Activated T-helper 1 cell treated with anti-CD3 and anti-CD28 coated beads, Interleukin-12 subunit alpha, Interleukin-12 subunit beta, Interleukin-2, Interleukin-4 antibody, amounts not matched to agents 30 ng/mL and 10 ng/mL and 1 ng/mL, durations not matched to agents 14 hours and 24 hours and 36 hours (primary cell): Measurements from ENCODE around the gene ZC3H14. TPM values are rescaled to one million over a fixed set of nuclear protein-coding genes. Genes with fewer than 3 reads are reported as not detected.
A peak's percentile ranks its signal among the peaks of the same experiment; 100 is the strongest.

ENCODE experiments used
- DNase-seq: peaks from one replicate; pipeline ENCODE4 v3.0.0; 2021; ENCODE audit warnings: low spot score
- H3K27ac Mint-ChIP-seq: one replicate; pipeline ENCODE4 v1.8.0; 2021; ENCODE audit warnings: mild to moderate bottlenecking, mixed read lengths
- H3K27me3 Mint-ChIP-seq: one replicate; pipeline ENCODE4 v1.8.0; 2022; ENCODE audit warnings: mild to moderate bottlenecking, moderate library complexity, mixed read lengths; ENCODE audit not compliant: insufficient read depth
- H3K36me3 Mint-ChIP-seq: one replicate; pipeline ENCODE4 v1.8.0; 2021; ENCODE audit warnings: low read depth, mixed read lengths
- H3K4me1 Mint-ChIP-seq: one replicate; pipeline ENCODE4 v1.8.0; 2021; ENCODE audit warnings: low read depth, mixed read lengths
- H3K4me3 Mint-ChIP-seq: one replicate; pipeline ENCODE4 v1.8.0; 2021; ENCODE audit warnings: mild to moderate bottlenecking, moderate library complexity, mixed read lengths
- H3K9me3 Mint-ChIP-seq: one replicate; pipeline ENCODE4 v1.8.0; 2021; ENCODE audit warnings: mixed read lengths
- intact Hi-C: fragments of 100-400 bp; cut with micrococcal nuclease; formaldehyde crosslinking; loops from one replicate; pipeline ENCODE4 v1.15.1; 2024
- total RNA-seq: library from RNA; stranded (reverse); gene quantifications from 2 replicates; pipeline ENCODE4 v1.2.3, GENCODE V29; 2022

The ZC3H14 gene
- total RNA-seq, 1 donor from 2014 or later, result 61.0 TPM

GRCh38 chr14:88556581-88556980 lies 6.3 kb upstream of the ZC3H14 start:
- Mint-ChIP-seq H3K27ac (no peak overlapping the region), H3K27me3 (peaks cover 67% of the 10 kb centered on the region)

GRCh38 chr14:88559852-88560251 lies 3.0 kb upstream of the ZC3H14 start:
- H3K27ac Mint-ChIP-seq, result no peak overlapping the region
- intact Hi-C loops, result loop anchor here (5.0 to 10.0 kb wide), 2 partner anchors 553 to 615 kb away; partner anchors contain the start of gene GPR65
- no peak for DNase-seq
- no peak overlapping the region for H3K4me3 Mint-ChIP-seq
- peaks cover 44% of the 10 kb centered on the region for H3K4me1 Mint-ChIP-seq
- no peaks in the 10 kb centered on the region for H3K9me3 Mint-ChIP-seq
- H3K27me3 Mint-ChIP-seq, result peaks cover 51% of the 10 kb centered on the region
- peaks cover 10% of the 10 kb centered on the region for H3K36me3 Mint-ChIP-seq

More at GRCh38 chr14:88556581-88556980, 6.3 kb upstream of the ZC3H14 start:
- Mint-ChIP-seq H3K9me3 (no peaks in the 10 kb centered on the region), H3K4me3 (peak overlapping the region; percentile 4), H3K36me3 (peaks cover 2% of the 10 kb centered on the region), H3K4me1 (peaks cover 33% of the 10 kb centered on the region)
- intact Hi-C loops, result no loop called here
- DNase-seq, result no peak

- Mint-ChIP-seq H3K9me3 (no peaks in the 10 kb centered on the region), H3K4me1 (peaks cover 33% of the 10 kb centered on the region), H3K27ac (peak overlapping the region; percentile 91), H3K36me3 (peaks cover 16% of the 10 kb centered on the region), H3K27me3 (peaks cover 27% of the 10 kb centered on the region), H3K4me3 (peak overlapping the region; percentile 91)
- no peak for DNase-seq
- intact Hi-C loops, result loop anchor here (2.0 to 10.0 kb wide), 7 partner anchors 178 to 1392 kb away; partner anchors contain the start of genes EFCAB11, EML5, GALC and GPR65
Measured at GRCh38 chr14:88562532-88562830, 356 bp upstream of the ZC3H14 start.

- Mint-ChIP-seq H3K27me3 (peaks cover 21% of the 10 kb centered on the region), H3K4me3 (peak overlapping the region; percentile 91), H3K36me3 (peaks cover 27% of the 10 kb centered on the region), H3K9me3 (peaks cover 9% of the 10 kb centered on the region), H3K27ac (peak overlapping the region; percentile 84), H3K4me1 (peaks cover 27% of the 10 kb centered on the region)
- DNase-seq, result no peak
- intact Hi-C loops, result loop anchor here (1.0 to 10.0 kb wide), 10 partner anchors 9 to 1391 kb away; partner anchors contain the start of genes EFCAB11, EML5, GALC and GPR65
Measured at GRCh38 chr14:88563845-88564244, 1.0 kb downstream of the ZC3H14 start.

GRCh38 chr14:88565427-88565826 lies 2.6 kb downstream of the ZC3H14 start:
- intact Hi-C loops, result loop anchor here (10.0 kb wide), 1 partner anchor 621 kb away; no protein-coding TSS in a partner anchor
- no peak overlapping the region for H3K27ac Mint-ChIP-seq
- H3K4me1 Mint-ChIP-seq, result peaks cover 23% of the 10 kb centered on the region
- H3K9me3 Mint-ChIP-seq, result peaks cover 9% of the 10 kb centered on the region
- DNase-seq, result no peak
- H3K27me3 Mint-ChIP-seq, result peaks cover 14% of the 10 kb centered on the region
- no peak overlapping the region for H3K4me3 Mint-ChIP-seq
- H3K36me3 Mint-ChIP-seq, result peaks cover 41% of the 10 kb centered on the region

GRCh38 chr14:88568196-88568595 lies 5.4 kb downstream of the ZC3H14 start:
- Mint-ChIP-seq H3K27me3 (no peaks in the 10 kb centered on the region), H3K27ac (no peak overlapping the region), H3K4me3 (no peak overlapping the region), H3K9me3 (peaks cover 9% of the 10 kb centered on the region), H3K4me1 (peaks cover 14% of the 10 kb centered on the region), H3K36me3 (peaks cover 54% of the 10 kb centered on the region)
- intact Hi-C loops, result loop anchor here (10.0 kb wide), 1 partner anchor 623 kb away; no protein-coding TSS in a partner anchor
- DNase-seq, result no peak

- H3K9me3 Mint-ChIP-seq, result peaks cover 9% of the 10 kb centered on the region
- H3K27me3 Mint-ChIP-seq, result no peaks in the 10 kb centered on the region
- no peak for DNase-seq
- peaks cover 55% of the 10 kb centered on the region for H3K36me3 Mint-ChIP-seq
- H3K27ac Mint-ChIP-seq, result no peak overlapping the region
- no peaks in the 10 kb centered on the region for H3K4me1 Mint-ChIP-seq
- intact Hi-C loops, result no loop called here
- no peak overlapping the region for H3K4me3 Mint-ChIP-seq
Measured at GRCh38 chr14:88572117-88572516, 9.3 kb downstream of the ZC3H14 start.

GRCh38 chr14:88576222-88576621 lies 13.4 kb downstream of the ZC3H14 start:
- no peak for DNase-seq
- no peaks in the 10 kb centered on the region for H3K27me3 Mint-ChIP-seq
- H3K36me3 Mint-ChIP-seq, result peaks cover 49% of the 10 kb centered on the region
- no peaks in the 10 kb centered on the region for H3K4me1 Mint-ChIP-seq
- no peak overlapping the region for H3K4me3 Mint-ChIP-seq
- no peak overlapping the region for H3K27ac Mint-ChIP-seq
- H3K9me3 Mint-ChIP-seq, result no peaks in the 10 kb centered on the region
- intact Hi-C loops, result no loop called here

- Mint-ChIP-seq H3K4me1 (peaks cover 4% of the 10 kb centered on the region), H3K9me3 (no peaks in the 10 kb centered on the region), H3K27me3 (no peaks in the 10 kb centered on the region), H3K4me3 (no peak overlapping the region), H3K36me3 (peaks cover 47% of the 10 kb centered on the region), H3K27ac (no peak overlapping the region)
- intact Hi-C loops, result no loop called here
- no peak for DNase-seq
Measured at GRCh38 chr14:88584451-88584850, 21.6 kb downstream of the ZC3H14 start.

- intact Hi-C loops, result no loop called here
- DNase-seq, result no peak
- Mint-ChIP-seq H3K4me1 (peaks cover 4% of the 10 kb centered on the region), H3K27ac (no peak overlapping the region), H3K36me3 (peaks cover 42% of the 10 kb centered on the region), H3K27me3 (no peaks in the 10 kb centered on the region), H3K4me3 (no peak overlapping the region), H3K9me3 (no peaks in the 10 kb centered on the region)
Measured at GRCh38 chr14:88588081-88588480, 25.2 kb downstream of the ZC3H14 start.

GRCh38 chr14:88590173-88590572 lies 27.3 kb downstream of the ZC3H14 start:
- Mint-ChIP-seq H3K4me1 (peaks cover 4% of the 10 kb centered on the region), H3K27ac (no peak overlapping the region), H3K4me3 (no peak overlapping the region), H3K36me3 (peaks cover 35% of the 10 kb centered on the region), H3K27me3 (no peaks in the 10 kb centered on the region), H3K9me3 (no peaks in the 10 kb centered on the region)
- no peak for DNase-seq
- intact Hi-C loops, result no loop called here

GRCh38 chr14:88592031-88592430 lies 29.2 kb downstream of the ZC3H14 start:
- H3K27me3 Mint-ChIP-seq, result no peaks in the 10 kb centered on the region
- no peak overlapping the region for H3K4me3 Mint-ChIP-seq
- no peaks in the 10 kb centered on the region for H3K9me3 Mint-ChIP-seq
- peaks cover 32% of the 10 kb centered on the region for H3K36me3 Mint-ChIP-seq
- intact Hi-C loops, result no loop called here
- no peak overlapping the region for H3K27ac Mint-ChIP-seq
- peaks cover 10% of the 10 kb centered on the region for H3K4me1 Mint-ChIP-seq
- DNase-seq, result no peak

GRCh38 chr14:88597038-88597437 lies 34.2 kb downstream of the ZC3H14 start:
- Mint-ChIP-seq H3K4me1 (peaks cover 38% of the 10 kb centered on the region), H3K36me3 (peaks cover 46% of the 10 kb centered on the region)
- intact Hi-C loops, result no loop called here

GRCh38 chr14:88597601-88598000 lies 34.8 kb downstream of the ZC3H14 start:
- intact Hi-C loops, result no loop called here
- H3K36me3 Mint-ChIP-seq, result peaks cover 52% of the 10 kb centered on the region
- peak overlapping the region; percentile 15 for H3K27ac Mint-ChIP-seq
- no peaks in the 10 kb centered on the region for H3K27me3 Mint-ChIP-seq
- H3K4me3 Mint-ChIP-seq, result no peak overlapping the region
- no peak for DNase-seq
- H3K4me1 Mint-ChIP-seq, result peaks cover 38% of the 10 kb centered on the region
- H3K9me3 Mint-ChIP-seq, result no peaks in the 10 kb centered on the region

More at GRCh38 chr14:88597038-88597437, 34.2 kb downstream of the ZC3H14 start:
- Mint-ChIP-seq H3K27me3 (no peaks in the 10 kb centered on the region), H3K4me3 (no peak overlapping the region), H3K9me3 (no peaks in the 10 kb centered on the region), H3K27ac (no peak overlapping the region)
- DNase-seq, result no peak
